Astrocyte of the spinal cord (primary cell): ENCODE measurements around the gene SP100.

Experiments
- DNase-seq: peaks from one replicate; pipeline ENCODE4 v3.0.0; 2011; ENCODE audit warnings: low read depth, low spot score
- H3K4me3 ChIP-seq: 2 replicates; pipeline ENCODE4 v1.5.1; 2011; ENCODE audit warnings: low read depth, mild to moderate bottlenecking, low read length, moderate library complexity
- in situ Hi-C: cut with HindIII; loops from 2 replicates; pipeline ENCODE4 v1.10.0; 2017; ENCODE audit warnings: low sequenced_read_pairs
- TF ChIP-seq, protein P1 (sequence below): IDR thresholded peaks from 2 replicates; pipeline ENCODE4 v1.5.1; 2012; ENCODE audit warnings: low read depth, mild to moderate bottlenecking, low read length, inconsistent platforms

SP100 gene

DNA sequence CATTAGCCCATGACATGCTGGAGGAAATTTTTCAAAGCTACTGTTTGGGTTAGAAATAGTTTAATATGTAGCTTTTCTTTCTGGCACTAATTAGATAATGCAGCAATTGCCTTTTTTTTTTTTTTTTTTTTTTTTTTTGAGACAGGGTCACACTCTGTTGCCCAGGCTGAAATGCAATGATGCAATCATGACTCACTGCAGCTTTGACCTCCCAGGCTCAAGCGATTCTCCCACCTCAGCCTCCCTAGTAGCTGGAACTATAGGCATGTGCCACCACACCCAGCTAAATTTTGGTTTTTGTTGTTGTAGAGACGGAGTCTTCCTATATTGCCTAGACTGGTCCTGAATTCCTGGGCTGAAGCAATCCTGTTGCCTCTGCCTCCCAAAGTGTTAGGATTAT, 136.2 kb downstream of the SP100 start:
- no peak overlapping the region for H3K4me3 ChIP-seq
- no peak for DNase-seq
- in situ Hi-C loops = no loop called here
- TF ChIP-seq, protein P1, sequence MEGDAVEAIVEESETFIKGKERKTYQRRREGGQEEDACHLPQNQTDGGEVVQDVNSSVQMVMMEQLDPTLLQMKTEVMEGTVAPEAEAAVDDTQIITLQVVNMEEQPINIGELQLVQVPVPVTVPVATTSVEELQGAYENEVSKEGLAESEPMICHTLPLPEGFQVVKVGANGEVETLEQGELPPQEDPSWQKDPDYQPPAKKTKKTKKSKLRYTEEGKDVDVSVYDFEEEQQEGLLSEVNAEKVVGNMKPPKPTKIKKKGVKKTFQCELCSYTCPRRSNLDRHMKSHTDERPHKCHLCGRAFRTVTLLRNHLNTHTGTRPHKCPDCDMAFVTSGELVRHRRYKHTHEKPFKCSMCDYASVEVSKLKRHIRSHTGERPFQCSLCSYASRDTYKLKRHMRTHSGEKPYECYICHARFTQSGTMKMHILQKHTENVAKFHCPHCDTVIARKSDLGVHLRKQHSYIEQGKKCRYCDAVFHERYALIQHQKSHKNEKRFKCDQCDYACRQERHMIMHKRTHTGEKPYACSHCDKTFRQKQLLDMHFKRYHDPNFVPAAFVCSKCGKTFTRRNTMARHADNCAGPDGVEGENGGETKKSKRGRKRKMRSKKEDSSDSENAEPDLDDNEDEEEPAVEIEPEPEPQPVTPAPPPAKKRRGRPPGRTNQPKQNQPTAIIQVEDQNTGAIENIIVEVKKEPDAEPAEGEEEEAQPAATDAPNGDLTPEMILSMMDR = no peak

DNA sequence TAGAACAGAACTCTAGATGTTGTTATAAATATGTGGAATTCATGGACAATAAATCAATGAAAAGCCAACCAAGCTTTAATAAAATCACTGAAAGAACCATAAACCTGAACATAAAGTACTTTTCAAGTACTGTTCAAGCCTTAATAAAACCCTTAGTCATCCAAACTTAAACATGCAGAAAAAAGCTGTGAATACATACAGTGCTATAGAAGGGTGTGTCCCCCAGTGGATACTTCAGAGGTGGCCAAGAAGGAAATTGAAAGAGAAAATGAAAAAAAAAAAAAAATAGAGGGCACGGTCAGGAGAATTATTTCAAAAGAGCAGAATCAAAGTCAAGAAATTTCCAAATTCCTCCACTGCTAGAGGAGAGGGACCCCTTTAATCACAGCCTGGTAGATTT, 141.1 kb downstream of the SP100 start:
- H3K4me3 ChIP-seq = no peak overlapping the region
- no peak for DNase-seq
- TF ChIP-seq, protein P1 = no peak
- in situ Hi-C loops = no loop called here

DNA sequence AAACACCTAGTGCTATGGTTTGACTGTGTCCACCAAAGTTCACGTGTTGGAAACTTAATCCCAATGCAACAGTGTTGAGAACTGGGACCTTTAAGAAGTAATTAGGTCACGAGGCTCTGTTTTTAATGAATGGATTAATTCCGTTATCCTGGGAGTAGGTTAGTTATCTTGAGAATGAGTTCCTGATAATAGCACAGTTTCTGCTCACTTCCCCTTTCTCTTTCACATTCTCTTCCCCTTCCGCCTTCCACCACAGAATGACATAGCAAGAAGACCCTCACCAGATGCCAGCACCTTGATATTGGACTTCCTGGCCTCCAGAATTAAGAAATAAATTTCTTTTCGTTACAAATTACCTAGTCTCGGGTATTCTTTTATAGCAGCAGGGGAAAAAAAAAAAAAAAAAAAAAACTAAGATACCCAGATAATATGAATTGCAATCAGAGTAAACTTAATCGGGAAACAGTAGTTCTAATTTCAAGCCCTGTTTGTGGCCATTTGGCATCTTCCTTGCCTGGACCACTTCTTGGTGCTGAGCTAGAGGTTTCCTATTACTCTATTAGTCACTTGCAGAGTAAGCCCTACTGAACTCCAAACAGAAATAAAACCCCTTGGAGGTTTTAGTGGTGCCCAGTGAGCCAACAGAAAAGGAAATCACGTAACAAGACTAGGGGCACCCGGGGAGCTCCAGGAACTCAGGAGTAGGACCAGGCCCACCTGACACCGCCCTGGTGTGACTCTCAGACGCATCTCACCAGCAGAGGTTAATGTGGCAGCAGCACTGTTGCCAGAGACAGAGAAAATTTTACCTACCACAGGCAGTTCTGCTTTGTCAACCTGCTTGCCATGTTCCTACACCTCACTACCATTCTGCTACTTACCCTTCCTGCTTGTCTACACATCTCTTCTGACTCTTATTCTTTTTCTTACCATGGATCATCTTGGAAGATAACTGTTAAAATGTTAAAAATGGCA, 149.1 kb downstream of the SP100 start:
- no peak for DNase-seq
- in situ Hi-C loops = no loop called here
- H3K4me3 ChIP-seq = no peak overlapping the region
- TF ChIP-seq, protein P1 = no peak

DNA sequence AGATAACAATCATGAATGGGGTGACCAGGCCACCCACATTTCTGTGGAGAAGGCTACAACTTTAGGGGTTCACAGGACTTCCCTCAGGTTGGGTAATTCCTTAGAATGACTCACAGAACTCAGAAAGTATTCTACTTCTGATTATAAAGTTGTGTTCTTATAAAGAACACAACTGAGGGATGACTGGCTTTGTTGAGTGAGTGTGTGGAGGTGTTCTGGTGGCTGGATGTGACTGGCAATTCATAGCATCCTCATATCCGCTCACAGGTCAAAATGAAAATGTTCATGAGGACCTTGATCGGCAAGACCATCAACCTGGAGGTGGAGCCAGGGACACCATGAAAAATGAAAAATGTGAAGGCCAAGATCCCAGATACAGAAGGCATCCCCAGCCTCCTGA, 153.3 kb downstream of the SP100 start:
- TF ChIP-seq, protein P1 = no peak
- no peak for DNase-seq
- H3K4me3 ChIP-seq = no peak overlapping the region
- in situ Hi-C loops = no loop called here

DNA sequence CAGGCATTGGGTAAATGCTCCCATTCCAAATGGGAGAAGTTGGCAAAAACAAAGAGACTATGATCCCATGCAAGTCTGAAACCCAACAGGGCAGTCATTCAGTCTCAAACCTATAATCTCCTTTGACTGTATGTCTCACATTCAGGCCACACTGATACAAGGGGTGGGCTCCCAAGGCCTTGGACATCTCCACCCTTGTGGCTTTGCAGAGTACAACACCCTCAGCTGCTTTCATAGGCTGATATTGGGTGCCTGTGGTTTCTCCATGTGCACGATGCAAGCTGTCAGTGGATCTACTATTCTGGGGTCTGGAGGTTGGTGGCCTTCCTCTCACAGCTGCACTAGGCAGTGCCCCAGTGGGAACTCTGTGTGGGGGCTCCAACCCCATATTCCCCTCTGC, 155.0 kb downstream of the SP100 start:
- TF ChIP-seq, protein P1 = no peak
- in situ Hi-C loops = no loop called here
- H3K4me3 ChIP-seq = no peak overlapping the region
- DNase-seq = no peak

DNA sequence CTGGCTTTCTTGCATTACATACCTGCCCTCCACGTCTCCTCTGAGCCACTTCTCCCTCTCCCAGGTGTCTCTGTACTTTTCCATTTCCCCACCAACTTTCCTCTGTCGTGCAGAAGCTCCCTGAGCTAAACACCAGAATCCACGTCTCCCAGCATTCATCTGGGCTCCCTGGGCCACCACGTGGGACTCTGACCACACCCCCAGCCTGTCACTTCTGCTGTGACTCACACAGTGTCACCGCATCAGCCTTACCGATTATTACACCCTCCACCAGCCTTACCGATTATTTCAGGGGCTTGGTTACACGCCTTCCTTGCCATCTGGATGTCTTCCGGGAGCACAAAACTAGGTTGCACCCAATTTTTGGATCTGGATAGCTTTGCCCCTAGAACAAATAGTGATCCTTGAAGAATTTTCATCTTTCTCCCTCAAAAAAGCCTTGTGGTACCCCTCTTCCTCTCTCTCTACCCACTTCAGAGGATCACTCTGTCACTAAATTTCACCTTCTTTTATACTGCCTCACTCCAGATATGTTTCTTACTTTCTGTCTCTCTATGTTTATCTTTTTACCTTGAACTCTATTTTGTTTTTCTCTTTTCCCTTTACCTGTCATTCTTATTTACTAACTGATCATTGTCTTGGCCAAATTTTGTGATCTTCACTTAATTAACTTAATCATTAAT, 159.8 kb downstream of the SP100 start:
- TF ChIP-seq, protein P1 = no peak
- no peak for DNase-seq
- in situ Hi-C loops = no loop called here
- H3K4me3 ChIP-seq = no peak overlapping the region
